CD4-positive, alpha-beta T cell treated with Interleukin-15 for 1 hour (primary cell): Measurements from ENCODE around the gene ZNF586.
"Not testable (repeated sequence)": the region's sequence is repeated elsewhere in the genome, so short reads cannot be mapped to it uniquely, and the experiment has no call there.

Experiments
- DNase-seq: peaks from one replicate; pipeline ENCODE4 v3.0.0-alpha.2; 2020

ZNF586 gene

DNA sequence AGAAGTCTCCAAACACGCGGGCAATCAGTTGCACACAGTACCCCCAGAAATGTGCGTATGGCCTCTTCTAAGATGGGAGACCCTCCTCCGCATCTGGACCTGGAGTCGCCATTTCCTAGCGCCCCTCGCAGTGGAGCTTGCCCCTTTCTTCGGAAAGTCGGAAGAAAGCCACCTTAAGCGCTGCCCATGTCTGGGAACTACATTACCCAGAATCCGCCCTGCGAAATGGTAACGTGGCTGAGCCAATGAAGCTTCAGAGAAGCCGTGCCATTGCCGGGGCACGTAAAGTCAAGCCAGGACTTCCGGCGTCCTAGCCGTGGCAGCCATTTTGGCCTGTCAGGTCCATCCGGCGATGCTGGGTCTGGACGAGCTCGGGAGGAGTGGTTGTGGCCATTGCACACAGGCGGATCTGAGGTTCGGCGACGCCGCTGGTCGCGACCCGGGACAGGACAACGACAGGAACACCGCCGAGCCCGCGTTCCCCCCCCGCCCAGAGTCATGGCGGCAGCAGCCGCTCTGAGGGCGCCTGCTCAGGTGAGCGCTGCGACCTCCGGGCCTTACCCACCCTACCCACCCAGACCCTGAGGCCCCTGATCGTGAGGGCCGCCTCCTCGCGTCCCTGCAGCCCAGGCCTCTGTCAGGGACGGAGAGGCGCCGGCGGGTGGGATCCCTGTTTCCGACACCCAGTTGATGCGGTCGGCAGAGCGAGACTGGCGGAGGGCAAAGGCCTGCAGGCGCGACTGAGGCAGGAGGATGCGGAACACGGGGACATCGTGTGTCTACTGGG is at the start of gene ZNF586:
TSS of gene ZNF586 (plus strand) at position 332 of the 787 bp plus-strand sequence. CDS start at position 499, 167 bp downstream.
- DNase-seq = peak; percentile 89

DNA sequence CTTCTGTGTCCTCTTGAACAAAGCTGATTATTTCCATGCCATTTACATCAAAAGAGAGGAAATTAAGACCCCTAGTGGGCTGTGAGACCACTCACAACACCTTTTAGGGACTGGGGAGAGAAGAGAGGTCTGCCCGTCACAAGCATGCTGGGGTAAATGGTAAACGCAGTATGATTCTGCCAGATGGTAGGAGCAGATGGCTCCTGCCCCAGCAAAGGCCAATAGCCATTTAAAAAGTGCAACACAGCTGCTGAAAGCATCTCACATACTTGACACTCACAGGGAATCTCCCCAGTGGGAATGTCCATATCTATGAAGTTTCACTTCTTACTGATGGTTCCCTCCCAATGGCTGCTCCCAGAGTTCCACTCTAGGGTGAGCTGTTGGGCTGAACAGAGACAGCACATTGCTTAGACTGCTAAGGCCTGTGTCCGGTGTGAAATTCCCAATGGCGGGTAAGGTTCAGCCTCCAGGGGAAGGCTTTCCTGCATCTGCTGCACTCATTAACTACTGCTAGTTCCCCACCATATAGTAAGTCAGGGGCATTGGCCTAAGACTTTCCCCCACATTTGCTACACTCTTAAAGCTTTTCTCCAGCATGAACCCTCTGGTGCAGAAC is 49.5 kb upstream of the ZNF586 start:
- DNase-seq = no peak

GRCh38 chr19:57720878-57721277 is 48.6 kb upstream of the ZNF586 start:
- no peak for DNase-seq

DNA sequence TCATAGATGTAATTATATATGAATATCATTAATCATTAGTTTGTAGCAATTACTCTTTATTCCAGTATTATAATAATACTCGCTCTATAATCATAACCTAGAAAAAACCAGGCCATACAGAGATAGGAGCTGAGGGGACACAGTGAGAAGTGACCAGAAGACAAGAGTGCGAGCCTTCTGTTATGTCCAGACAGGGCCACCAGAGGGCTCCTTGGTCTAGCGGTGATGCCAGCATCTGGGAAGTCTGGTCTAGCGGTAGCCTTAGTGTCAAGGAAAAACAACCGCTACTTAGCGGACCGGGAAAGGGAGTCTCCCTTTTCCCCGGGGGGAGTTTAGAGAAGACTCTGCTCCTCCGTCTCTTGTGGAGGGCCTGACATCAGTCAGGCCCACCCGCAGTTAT is 31.2 kb upstream of the ZNF586 start:
- peak; percentile 47 for DNase-seq

GRCh38 chr19:57738770-57739169 is 30.7 kb upstream of the ZNF586 start:
- not testable (repeated sequence) for DNase-seq

DNA sequence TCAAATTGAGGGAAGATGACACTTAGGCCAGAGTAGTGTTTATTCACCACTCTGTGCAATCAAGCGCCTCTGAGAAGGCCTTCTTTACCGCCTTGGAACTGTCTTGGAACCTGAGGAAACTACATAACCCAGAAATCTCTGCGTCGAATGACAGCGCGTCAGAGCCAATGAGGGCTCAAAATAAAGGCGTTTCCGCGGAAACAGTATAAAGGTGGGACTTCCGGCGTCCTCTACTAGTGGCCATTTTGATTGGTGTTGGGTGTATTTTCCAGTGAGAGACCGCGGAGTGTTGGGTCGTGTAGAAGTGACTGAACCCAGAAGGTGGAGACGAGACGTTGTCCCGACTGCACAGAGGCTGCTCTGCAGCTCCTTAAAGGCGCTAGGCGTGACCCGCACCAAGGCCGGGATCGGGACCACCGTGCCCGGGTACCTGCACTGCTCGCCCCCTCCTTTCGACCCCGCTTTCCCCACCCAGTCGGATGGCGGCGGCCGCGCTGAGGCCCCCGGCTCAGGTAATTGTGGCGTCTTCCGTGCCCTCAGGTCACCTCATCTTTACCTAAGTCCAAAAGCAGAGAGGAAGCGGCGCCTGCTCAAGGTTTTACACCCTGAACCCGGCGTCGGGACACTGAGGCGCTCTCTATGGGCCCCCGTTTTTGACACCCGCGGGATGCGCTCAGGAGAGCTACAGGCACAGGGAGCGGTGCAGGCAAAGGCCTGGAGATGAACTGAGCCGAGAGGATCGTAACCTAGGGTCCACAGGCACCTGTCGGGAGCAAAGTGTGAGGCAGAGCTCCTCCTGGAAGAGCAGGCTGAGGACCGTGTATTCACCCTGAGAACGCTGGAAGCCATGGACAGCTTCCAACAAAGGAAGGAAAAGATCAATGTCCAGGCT is 22.6 kb upstream of the ZNF586 start, which contains the start of gene ZNF776:
TSS of gene ZNF776 (plus strand) at position 236 of the 892 bp plus-strand sequence. CDS start at position 480, 244 bp downstream.
- DNase-seq = peak; percentile 87

DNA sequence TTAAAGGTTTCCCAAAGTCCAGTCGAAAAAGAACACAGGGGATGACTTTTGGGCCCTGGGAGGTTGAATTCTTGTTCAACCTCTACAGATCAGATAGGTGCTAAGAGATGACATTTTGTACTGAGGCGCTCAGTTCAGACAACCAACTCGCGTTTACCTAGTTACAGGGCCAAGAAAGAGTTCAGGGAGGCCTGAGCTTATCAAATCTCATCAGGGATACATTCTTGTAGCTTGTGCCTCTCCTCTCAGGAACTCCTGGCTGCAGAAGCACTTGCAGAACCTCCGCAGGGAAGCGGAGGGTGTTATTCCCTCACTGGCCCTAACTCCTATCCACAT is 22.0 kb upstream of the ZNF586 start:
- no peak for DNase-seq

DNA sequence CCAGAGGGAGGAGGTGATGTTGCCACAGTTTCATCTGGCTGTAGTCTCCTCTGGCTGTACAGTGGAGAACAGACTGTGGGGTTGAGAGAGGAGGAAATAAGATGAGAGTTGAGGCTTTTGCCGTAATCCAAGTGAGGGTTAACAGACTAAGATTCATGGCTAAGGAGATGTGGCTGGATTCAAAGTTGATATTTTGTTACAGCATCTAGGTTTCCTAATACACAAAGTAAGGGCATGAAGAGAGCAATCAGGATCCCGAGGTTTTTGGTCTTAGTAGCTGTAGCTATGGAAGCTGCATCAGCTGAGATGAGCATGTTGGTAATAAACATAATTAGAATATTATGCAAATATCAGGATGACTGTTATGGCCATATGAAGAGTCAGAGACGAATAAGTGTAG is 21.4 kb upstream of the ZNF586 start:
- DNase-seq = no peak

- no peak for DNase-seq
These were observed 15.3 kb upstream of the ZNF586 start for GRCh38 chr19:57754091-57754673.

- no peak for DNase-seq
These were observed 14.4 kb upstream of the ZNF586 start for GRCh38 chr19:57755031-57755430.

DNA sequence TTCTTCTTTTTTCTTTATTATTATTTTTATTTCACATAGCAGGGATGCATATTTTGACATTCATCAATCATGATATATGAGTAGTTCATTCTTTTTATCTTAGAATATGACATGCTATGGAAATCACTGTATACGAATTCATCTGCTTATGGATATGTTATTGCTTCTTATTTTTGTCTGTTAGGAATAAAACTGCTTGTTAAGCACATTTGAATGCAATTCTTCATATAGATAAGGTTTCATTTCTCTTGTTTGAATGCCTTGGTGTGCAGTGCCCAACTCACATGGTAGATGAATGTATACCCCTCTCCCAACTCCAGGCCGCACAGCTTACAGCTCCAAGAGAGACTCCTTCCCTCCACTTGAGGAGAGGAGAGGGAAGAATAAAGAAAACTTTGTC is 11.5 kb upstream of the ZNF586 start:
- DNase-seq = no peak

- no peak for DNase-seq
These were observed 10.4 kb upstream of the ZNF586 start for GRCh38 chr19:57759096-57759495.

GRCh38 chr19:57771417-57771816 is 1.9 kb downstream of the ZNF586 start:
- no peak for DNase-seq

- DNase-seq = no peak
These were observed 4.0 kb downstream of the ZNF586 start for GRCh38 chr19:57773488-57773887.

DNA sequence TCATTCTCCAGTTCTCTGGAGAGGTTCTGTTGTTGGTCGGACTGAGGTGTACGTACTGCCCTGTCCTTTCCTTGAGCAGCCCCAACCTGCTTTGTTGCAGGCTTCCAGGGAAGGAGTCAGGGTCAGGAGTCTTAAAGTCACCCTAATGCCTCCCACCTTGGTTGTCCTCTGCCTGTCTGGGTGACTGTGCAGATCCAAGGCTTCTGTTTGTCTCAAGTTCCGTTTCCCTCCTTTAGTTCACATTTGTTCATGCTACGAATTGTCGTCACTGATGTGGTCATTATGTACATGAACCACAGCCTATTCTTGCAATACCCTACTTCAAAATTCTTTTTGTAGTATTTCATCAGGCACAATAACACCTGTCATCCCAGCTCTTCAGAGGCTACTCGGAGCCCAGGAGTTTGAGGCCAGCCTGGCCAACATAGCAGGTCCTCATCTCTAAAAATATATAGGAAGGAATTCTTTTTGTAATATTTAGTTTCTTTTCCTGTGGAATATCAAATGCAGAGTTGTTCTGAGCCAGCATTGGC is 7.4 kb downstream of the ZNF586 start:
- DNase-seq = no peak

- DNase-seq = no peak
These were observed 8.9 kb downstream of the ZNF586 start for GRCh38 chr19:57778336-57778735.

DNA sequence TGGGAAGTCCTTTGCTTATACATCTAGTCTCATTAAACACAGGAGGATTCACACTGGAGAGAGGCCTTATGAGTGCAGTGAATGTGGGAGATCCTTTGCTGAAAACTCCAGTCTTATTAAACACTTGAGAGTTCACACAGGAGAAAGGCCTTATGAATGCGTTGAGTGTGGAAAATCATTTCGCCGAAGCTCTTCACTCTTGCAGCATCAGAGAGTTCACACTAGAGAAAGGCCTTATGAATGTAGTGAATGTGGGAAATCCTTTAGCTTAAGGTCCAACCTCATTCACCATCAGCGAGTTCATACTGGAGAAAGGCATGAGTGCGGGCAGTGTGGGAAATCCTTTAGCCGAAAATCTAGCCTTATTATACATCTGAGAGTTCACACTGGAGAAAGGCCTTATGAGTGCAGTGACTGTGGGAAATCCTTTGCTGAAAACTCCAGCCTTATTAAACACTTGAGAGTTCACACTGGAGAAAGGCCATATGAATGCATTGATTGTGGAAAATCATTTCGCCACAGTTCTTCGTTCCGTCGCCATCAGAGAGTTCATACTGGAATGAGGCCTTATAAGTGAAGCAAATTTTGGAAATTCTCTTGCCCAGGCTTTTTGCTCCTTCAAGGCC is 9.9 kb downstream of the ZNF586 start:
- DNase-seq = no peak

DNA sequence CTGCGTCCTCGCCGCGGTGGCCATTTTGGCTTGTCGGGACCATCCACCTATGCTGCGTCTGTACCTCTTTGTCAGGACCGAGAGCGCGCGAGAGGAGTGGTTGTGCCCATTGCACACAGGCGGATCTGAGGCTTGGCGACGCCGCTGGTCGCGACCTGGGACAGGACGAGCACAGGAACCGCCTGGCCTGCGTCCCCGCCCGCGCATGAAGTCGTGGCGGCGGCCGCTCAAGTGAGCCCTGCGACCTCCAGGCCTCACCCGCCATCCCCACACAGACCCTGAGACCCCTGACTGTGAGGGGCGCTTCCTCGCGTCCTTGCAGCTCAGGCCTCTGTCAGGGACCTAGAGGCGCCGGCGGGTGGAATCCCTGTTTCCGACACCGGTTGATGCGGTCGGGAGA is 16.8 kb downstream of the ZNF586 start:
- DNase-seq = no peak

DNA sequence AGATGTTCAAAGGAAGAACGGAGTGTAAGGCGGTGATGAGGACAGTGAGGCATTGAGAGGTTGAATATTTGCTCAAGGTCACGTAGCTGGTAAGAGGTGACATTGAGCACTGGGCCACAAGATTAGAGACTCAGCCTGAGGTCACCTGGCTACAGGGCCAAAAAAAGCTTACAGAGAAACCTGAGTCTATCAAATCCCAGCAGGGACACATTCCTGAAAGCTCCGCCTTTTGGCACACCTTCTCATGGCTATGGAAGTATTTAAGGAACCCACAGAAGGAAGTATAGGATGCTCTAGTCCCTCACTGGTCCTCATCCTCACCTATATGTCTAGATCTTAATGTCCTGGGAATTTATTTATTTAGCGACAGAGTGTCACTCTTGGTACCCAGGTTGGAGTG is 17.4 kb downstream of the ZNF586 start:
- DNase-seq = no peak

- DNase-seq = no peak
These were observed 18.7 kb downstream of the ZNF586 start for GRCh38 chr19:57788114-57788692.

DNA sequence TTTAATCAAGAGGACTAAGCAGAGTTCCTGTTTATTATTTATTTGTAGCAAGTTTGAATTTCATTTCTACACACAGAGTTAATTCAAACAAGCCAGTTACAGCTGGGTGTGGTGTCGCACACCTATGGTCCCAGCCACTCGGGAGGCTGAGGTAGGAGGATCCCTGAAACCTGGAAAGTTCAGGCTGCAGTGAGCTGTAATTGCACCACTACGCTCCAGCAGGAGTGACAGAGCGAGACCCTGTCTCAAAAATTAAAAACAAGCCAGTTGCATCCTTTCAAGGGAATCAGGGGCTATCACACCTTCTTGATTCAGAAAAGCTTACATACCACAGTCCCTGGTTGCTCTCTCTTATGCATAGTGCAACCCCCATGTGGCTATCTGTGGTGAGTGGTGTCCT is 19.8 kb downstream of the ZNF586 start:
- DNase-seq = no peak

- DNase-seq = not testable (repeated sequence)
These were observed 27.1 kb downstream of the ZNF586 start for GRCh38 chr19:57796580-57796979.
